ENCODE data around the gene ADARB1.

- TF ChIP-seq CTCF (conservative IDR thresholded peaks at IDR 0.05; ENCODE audit: low read depth, low read length), result no peak
- TF ChIP-seq EZH2 (IDR thresholded peaks at IDR 0.05; ENCODE audit: borderline replicate concordance, low read depth, low read length, poor library complexity, severe bottlenecking), result no peak
These were observed 70.8 kb downstream of the ADARB1 start for GRCh38 chr21:45145146-45145545.
